HG02623 (cell line): ENCODE measurements around the gene DZIP3.

ENCODE experiments used
- ATAC-seq: cut with Tn5 transposase; IDR thresholded peaks from one replicate; pipeline ENCODE4 v1.9.1; 2021; ENCODE audit warnings: moderate library complexity; ENCODE audit not compliant: unreplicated experiment

The DZIP3 gene

DNA sequence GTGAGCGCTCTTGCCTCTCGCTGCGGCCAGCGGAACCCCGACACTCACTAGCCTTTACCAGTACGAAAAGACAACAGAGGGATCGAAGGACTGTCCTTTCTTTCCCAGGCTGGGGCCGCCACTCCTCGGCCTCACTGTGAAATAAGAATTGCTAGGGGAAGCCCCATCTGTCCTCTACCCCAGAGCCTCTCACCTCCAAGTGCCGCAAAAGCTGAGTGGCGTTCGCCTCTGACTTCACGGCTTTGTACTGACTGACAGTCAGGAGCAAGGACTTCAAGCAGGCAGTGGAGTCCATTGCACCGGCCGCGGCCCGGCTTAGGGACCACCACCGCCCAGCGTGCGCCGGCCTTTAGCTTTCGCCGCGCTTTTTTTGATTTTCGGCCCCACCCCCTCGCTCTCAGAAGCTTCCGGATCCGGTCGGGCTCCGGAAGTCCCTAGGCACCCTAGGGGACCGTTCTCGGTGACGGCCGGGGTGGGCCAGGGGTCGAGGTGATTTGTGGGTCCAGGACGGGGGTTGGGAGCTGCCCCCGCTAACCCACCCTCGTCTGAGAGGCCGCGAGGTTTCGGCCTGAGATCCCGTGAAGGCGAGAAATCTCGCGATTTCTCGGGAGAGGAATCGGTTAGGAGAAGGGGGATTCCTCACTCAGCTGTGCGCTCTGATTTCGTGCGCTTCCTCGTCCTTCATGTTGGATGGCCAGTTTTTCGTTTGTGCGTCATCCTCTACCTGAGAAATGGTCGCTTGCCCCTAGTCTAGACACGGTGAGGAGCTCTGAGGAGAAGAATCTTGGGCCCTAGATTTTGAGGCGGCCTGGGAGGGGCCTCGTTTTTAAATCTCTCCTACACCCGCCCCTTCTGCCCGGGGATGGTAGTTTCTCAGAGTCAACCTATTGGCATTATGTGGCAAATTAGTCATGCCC is at the start of gene DZIP3, which contains the start of gene CIP2A:
Gene DZIP3, plus strand, starts transcription at position 642 of the 917 bp plus-strand sequence. CDS start 15,685 bp downstream, outside the sequence.
Gene CIP2A, minus strand, starts transcription at position 358 of the 917 bp plus-strand sequence. Its CDS starts 63 bp downstream, at position 295.
- peak; percentile 94 for ATAC-seq

DNA sequence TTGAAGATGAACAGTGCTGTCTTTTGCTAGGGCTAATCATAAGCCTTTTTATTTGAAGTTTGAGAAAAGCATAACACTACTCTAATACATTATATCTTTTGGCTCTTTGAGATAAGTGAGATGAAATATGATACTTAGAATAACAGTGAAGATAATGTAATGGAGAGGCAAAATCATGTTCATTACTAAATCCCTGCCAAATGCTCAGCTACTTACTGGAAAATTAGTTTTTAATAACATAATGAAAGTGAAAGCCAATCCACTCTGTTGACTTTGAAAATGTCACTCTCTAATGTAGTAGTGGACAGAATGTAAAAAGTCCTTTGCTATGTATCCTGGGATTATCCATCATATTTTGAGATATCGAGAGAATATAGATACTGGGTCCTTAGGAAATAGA is 43.3 kb upstream of the DZIP3 start:
- no peak for ATAC-seq

DNA sequence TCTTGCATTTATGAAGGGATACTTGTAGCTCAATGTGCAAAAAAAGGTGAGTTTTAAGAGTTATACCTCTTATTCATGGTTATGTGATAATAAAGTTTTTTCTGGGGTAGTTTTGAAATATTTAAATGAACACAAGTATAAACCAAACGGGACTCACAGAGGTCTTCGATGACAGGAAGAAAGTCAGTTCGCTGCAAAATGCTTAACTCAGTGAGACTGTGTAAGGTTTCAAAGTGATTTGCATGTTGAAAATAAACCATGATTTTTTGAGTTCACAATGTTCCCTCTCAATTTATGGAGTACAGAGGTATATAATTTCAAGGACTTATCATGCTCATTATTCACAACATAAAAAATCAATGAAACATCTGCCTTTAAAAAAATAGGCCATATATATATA is 42.8 kb upstream of the DZIP3 start:
- ATAC-seq: peak; percentile 51

DNA sequence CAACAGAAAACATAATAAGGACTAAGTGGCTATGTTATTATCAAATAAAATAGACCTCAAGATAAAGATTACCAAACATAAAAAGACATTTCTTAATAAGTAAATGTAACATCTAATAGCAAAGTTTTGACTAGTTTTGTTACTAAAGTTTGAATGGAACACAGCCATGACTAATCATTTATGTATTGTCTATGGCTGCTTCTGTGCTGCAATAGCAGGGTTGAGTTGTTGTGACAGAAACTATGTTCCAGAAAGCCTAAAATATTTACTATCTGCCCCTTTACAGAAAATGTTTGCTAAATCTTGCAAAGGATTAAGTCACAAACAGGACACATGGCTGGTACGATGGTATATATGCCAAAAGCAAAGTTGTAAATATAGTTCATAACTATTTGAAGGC is 41.2 kb upstream of the DZIP3 start:
- ATAC-seq: no peak

DNA sequence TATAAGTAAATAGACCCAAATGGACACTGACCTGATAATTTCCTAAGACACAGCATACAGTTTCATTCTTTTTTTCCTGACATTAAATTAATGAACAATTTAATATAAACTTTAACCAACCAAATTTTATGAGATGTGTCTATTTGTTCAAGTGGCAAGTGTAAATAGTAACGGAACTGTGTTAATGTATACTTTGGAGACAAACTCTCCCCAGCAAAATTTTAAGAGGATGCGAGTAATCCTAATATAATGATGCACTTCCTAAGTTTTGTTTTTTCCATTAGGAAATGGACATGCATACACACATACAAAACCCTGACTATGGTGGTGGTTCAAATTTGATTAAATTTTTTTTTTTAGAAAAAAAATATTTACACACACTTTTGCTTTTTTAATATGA is 40.6 kb upstream of the DZIP3 start:
- ATAC-seq: no peak

DNA sequence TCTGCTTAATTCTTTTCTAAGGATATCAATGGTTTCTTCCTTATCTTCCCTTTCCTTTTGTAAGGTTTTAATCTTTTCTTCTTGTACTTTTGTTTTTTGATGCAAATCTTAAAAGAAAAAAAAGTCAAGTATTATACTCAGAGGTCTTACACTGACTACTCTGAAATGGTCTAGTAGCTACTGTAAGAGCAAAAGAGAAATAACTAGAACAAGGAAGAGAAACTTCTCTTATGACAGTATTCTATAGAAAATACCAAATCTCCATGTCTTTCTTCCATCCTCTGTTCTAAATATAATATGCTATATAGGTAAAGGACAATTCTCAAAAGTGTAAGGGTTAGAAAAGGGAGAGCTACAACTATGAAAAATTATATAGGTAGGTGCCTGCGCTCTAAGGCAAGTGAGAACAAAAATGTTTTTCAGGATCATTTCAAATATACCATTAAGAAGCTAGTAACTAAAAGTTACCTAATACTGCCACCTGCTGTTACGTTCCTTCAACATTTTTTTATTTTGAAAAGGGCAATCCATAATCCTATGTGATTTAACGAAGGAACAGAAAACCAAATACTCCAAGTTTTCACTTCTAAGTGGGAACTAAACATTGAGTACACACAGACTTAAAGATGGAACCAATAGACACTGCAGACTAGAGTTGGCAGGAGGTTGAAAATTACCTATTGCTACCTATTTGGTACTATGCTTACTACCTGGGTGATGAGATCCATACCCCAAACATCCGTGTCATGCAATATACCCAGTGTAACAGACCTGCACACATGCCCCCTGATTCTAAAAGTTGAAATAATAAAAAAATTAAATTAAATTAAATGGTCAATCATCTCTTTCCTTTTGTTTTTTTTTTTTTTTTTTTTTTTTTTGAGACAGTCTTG is 37.0 kb upstream of the DZIP3 start:
- peak; percentile 48 for ATAC-seq

GRCh38 chr3:108554229-108554628 is 35.3 kb upstream of the DZIP3 start:
- no peak for ATAC-seq

GRCh38 chr3:108554913-108555571 is 34.5 kb upstream of the DZIP3 start:
- no peak for ATAC-seq

DNA sequence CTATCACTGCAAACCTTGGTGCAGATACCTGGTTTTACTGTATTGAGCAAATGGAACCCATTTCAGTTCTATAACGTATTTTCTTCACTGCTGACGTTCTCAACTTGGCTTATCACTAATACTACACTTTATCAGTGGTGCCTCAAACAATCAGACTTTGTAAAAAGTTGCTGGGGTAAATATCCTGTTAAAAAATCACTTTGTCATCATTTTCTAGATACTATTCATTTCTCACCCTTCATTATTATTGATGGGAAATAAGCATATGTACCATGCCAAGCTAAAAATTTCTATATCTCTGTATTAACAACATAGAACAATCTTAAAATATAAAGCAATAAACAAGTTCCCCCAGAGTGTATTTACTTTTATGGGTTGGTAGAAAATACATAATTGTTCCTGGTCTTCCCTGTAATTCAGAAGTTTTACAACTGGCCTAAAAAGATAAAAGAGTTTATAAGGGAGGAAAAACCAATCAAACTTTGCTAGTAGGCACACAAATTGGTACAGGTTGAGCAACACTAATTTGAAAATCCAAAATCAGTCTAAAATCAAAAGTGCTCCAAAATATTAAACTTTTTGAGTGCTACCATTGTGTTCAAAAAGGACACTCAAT is 33.4 kb upstream of the DZIP3 start:
- no peak for ATAC-seq

GRCh38 chr3:108562565-108562964 is 27.0 kb upstream of the DZIP3 start:
- no peak for ATAC-seq

DNA sequence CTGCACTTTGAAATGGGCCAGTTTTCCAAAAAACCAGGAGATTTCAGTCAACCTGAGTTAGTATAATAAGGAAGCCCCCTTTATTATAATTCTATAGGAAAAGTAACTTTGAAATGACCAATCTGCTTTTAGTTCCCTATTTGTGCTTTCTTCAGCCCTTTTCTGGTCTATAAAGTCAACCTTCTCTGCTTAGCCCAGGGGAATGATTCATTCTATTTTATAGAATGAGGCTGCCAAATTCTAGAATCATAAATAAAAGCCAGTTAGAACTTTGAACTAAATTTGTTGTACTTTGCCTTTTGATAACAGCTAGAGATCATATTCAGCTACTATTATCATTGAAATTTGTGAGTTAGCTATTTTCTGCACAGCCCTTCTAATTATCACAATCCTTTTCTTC is 25.0 kb upstream of the DZIP3 start:
- ATAC-seq: no peak

DNA sequence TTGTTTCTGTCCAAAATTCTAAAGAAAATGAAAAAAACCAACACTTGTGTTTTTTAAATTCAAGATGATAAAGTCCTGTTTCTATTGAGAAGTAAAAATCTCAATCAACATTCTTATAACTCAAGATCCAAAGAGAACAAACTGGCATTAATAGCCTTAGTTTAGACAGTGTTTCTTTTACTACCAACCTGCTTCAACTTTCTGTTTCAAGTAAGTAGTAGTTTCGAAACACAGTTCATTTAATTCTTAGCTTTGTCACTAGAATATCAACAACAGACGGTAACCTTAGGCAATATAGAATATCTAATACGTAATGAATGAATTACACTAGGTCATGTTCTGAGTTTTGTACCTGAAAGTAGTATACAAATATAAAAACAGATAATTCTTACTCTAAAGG is 24.0 kb upstream of the DZIP3 start:
- no peak for ATAC-seq

DNA sequence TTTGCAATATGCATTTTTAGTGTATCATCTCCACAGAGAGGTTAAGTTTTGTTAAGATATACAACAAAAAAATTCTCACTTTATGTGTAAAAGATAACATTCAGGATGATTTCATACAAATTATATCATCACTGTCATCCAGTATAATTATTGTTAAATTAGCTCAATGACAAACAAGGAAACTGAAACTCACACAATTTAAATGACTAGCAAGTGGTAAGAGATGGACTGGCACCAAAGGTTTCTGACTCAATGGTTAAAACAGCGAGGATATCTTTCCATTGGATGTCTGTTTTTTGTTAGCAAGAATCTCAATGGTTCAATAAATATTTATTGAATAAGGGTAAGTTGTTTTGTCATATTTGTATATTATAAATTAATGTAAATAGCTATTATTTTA is 22.9 kb upstream of the DZIP3 start:
- no peak for ATAC-seq

DNA sequence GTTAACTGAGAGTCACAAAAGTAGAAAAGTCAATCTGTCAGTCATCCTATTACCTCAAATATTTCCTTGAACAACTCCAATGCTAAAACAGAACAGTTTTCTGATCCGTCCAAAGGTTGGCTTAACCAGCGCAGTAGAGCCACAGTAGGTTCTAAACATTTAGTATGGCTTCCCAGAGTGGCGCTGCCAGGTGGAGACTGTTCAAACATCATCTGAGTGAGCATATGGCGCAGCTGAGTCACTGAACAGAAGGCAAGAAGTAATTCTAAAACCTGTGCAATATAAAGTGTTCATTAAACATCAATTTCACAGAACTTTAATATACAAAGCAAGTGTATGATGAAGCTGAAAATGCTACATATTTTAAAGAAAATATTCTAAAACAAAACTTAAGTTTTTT is 20.2 kb upstream of the DZIP3 start:
- ATAC-seq: no peak

DNA sequence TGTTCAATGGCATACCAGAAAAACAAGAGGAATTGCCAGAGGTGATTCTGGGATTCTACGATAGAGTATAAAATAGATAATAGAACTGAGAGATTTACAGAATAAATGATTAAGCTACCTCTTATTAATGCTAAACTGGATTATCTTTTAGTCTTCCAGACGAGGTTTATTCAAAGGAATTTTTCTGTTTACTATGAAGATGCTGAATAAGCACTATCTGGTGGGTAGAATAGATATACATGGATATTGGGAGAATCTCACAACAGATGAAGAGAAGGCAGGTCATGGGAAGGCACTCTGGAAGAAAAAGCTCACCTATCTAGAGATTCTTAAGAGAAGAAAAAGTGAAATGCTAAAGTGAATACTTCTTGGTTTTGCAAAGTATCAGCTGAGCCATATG is 11.5 kb upstream of the DZIP3 start:
- no peak for ATAC-seq

DNA sequence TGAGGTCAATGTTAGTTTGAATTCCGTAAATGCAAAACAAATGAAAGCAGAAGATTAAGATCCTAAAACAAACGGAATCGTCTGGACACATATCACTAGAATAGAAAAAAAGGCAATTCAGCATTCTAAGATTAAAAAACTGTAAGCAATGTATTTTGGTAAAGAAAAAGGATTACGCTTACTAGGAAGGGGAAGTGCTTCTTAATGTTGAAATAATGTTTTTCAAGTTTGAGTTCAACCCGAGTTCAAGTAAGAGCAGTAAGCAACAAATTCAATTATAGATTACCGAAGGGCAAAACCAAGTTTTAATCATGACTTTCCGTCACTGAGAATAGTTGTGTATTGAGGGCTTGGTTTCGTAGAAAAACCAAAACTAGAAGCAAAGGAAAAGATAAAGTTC is 921 bp upstream of the DZIP3 start:
- ATAC-seq: no peak

DNA sequence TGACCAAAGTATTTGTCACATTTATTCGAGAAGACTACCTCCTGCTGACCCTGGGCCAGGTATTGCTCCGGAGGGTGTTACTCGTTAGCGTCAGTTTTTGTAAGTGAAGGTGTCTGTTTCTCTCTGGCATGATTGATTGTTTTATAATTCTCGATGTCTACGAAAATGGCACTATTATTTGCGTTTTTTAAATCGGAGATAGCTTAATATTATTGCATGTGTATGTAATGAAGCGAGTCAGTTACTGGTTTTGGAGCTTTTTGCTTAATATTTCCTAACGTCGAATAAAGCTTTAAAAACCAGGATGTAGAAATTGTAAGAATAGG is 439 bp downstream of the DZIP3 start:
- ATAC-seq: no peak

DNA sequence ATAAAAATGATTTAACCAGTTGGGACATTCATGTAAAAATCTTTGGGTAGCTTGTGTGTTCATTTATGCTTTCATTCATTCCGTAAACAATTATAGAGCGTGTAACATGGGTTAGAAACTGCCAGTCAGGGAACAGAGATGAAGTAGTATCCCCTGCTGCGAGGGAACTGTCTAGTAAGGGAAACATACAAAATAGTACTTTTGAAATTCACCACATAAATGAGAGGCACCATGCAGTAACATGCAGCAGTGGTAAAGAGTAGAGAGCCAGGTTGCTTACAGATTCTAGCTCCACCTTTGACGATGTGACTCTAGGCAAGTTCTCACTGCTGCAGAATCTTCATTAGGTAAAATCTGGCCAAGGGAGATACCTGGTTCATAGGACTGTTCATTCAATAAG is 938 bp downstream of the DZIP3 start:
- ATAC-seq: no peak

- ATAC-seq: no peak
These were observed 5.8 kb downstream of the DZIP3 start for GRCh38 chr3:108595321-108595720.

GRCh38 chr3:108598375-108598774 is 8.9 kb downstream of the DZIP3 start:
- no peak for ATAC-seq
